Sciatic nerve (tissue), 2 donors: ENCODE results near the gene PPP3R1. TPM values are rescaled to one million over a fixed set of nuclear protein-coding genes. Genes with fewer than 3 reads are reported as not detected.
"Not testable (repeated sequence)": the region's sequence is repeated elsewhere in the genome, so short reads cannot be mapped to it uniquely, and the experiment has no call there.

Experiments
- ATAC-seq: fragments of 200-7000 bp; cut with Tn5 transposase; one replicate; pipeline ENCODE4 v1.9.1; 2020; ENCODE audit warnings: mild to moderate bottlenecking, moderate library complexity
- DNase-seq: peaks from one replicate; pipeline ENCODE4 v3.0.0-alpha.2; 2020; ENCODE audit warnings: low spot score
- intact Hi-C: fragments of 100-400 bp; cut with DNase I; formaldehyde crosslinking; loops from one replicate; pipeline ENCODE4 v1.14.2; 2022
- total RNA-seq: library from RNA; stranded (reverse); fragmentation: NEBNext Ultra II Directional; extraction: Animal tissue kit (Norgen Biotek cat#: 25700); gene quantifications from one replicate; pipeline ENCODE4 v1.2.1, GENCODE V29; 2021
- donor health status: DM: no; HTN: no; CAD: no.
- donor health status: DM: no; HTN: no; CAD: no.

Gene PPP3R1
- total RNA-seq, 1 donor from 2014 or later = 64.0 TPM

GRCh38 chr2:68203587-68203986 is 48.7 kb downstream of the PPP3R1 start:
- intact Hi-C loops = no loop called here
- ATAC-seq (no peak), DNase-seq (no peak)

- ATAC-seq = no peak
- intact Hi-C loops = no loop called here
- DNase-seq = no peak
Observed at GRCh38 chr2:68200157-68200787, 52.1 kb downstream of the PPP3R1 start.

- peak; percentile 30 for ATAC-seq
- intact Hi-C loops = no loop called here
- DNase-seq = no peak
Observed at GRCh38 chr2:68196120-68196716, 56.1 kb downstream of the PPP3R1 start.

- ATAC-seq (no peak), DNase-seq (no peak)
- intact Hi-C loops = no loop called here
Observed at GRCh38 chr2:68195096-68195495, 57.2 kb downstream of the PPP3R1 start.

- no peak for DNase-seq
- intact Hi-C loops = no loop called here
- peak; percentile 41 for ATAC-seq
Observed at GRCh38 chr2:68193787-68194372, 58.5 kb downstream of the PPP3R1 start.

GRCh38 chr2:68193144-68193543 is 59.2 kb downstream of the PPP3R1 start:
- ATAC-seq (no peak), DNase-seq (no peak)
- intact Hi-C loops = no loop called here

- ATAC-seq (no peak), DNase-seq (no peak)
- intact Hi-C loops = no loop called here
Observed at GRCh38 chr2:68190991-68191731, 61.2 kb downstream of the PPP3R1 start.

GRCh38 chr2:68189991-68190784 is 62.1 kb downstream of the PPP3R1 start:
- ATAC-seq = no peak
- no peak for DNase-seq
- intact Hi-C loops = no loop called here

GRCh38 chr2:68188831-68189230 is 63.5 kb downstream of the PPP3R1 start:
- intact Hi-C loops = no loop called here
- ATAC-seq (no peak), DNase-seq (no peak)

- DNase-seq (no peak), ATAC-seq (no peak)
- intact Hi-C loops = no loop called here
Observed at GRCh38 chr2:68187329-68187728, 65.0 kb downstream of the PPP3R1 start.

- DNase-seq (no peak), ATAC-seq (no peak)
- intact Hi-C loops = no loop called here
Observed at GRCh38 chr2:68185541-68186164, 66.7 kb downstream of the PPP3R1 start.

- ATAC-seq (no peak), DNase-seq (no peak)
- intact Hi-C loops = no loop called here
Observed at GRCh38 chr2:68182902-68183301, 69.4 kb downstream of the PPP3R1 start.

GRCh38 chr2:68178954-68179627 is 73.2 kb downstream of the PPP3R1 start:
- ATAC-seq (no peak), DNase-seq (no peak)
- intact Hi-C loops = no loop called here

- intact Hi-C loops = no loop called here
- ATAC-seq = no peak
- DNase-seq = no peak
Observed at GRCh38 chr2:68178432-68178831, 73.9 kb downstream of the PPP3R1 start.

GRCh38 chr2:68177541-68177940 is 74.8 kb downstream of the PPP3R1 start:
- ATAC-seq = no peak

GRCh38 chr2:68176657-68177056 is 75.7 kb downstream of the PPP3R1 start:
- no peak for ATAC-seq
- intact Hi-C loops = no loop called here
- no peak for DNase-seq

More at GRCh38 chr2:68177541-68177940, 74.8 kb downstream of the PPP3R1 start:
- intact Hi-C loops = no loop called here
- no peak for DNase-seq

- DNase-seq, intact Hi-C loops, ATAC-seq: not testable (repeated sequence)
Observed at GRCh38 chr2:68175210-68175609, 77.1 kb downstream of the PPP3R1 start.

GRCh38 chr2:68172990-68173700 is 79.2 kb downstream of the PPP3R1 start:
- no peak for ATAC-seq
- DNase-seq = no peak
- intact Hi-C loops = no loop called here
